Measurements from ENCODE around the gene COL6A2.

- TF ChIP-seq, protein P1, sequence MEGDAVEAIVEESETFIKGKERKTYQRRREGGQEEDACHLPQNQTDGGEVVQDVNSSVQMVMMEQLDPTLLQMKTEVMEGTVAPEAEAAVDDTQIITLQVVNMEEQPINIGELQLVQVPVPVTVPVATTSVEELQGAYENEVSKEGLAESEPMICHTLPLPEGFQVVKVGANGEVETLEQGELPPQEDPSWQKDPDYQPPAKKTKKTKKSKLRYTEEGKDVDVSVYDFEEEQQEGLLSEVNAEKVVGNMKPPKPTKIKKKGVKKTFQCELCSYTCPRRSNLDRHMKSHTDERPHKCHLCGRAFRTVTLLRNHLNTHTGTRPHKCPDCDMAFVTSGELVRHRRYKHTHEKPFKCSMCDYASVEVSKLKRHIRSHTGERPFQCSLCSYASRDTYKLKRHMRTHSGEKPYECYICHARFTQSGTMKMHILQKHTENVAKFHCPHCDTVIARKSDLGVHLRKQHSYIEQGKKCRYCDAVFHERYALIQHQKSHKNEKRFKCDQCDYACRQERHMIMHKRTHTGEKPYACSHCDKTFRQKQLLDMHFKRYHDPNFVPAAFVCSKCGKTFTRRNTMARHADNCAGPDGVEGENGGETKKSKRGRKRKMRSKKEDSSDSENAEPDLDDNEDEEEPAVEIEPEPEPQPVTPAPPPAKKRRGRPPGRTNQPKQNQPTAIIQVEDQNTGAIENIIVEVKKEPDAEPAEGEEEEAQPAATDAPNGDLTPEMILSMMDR (IDR thresholded peaks at IDR 0.05 in 8 of 11, conservative IDR thresholded peaks at IDR 0.05 in 3 of 11), result no peak
- no peak for TF ChIP-seq POLR2AphosphoS5 (IDR thresholded peaks at IDR 0.05)
- TF ChIP-seq POLR2A (IDR thresholded peaks at IDR 0.05), result no peak
Measured at GRCh38 chr21:46160657-46160906, 62.7 kb downstream of the COL6A2 start.

All from spleen (tissue), 7 donors.